HK-2 (cell line): Measurements from ENCODE around the gene STRADA.

Source experiments
- DNase-seq: peaks from one replicate; pipeline ENCODE4 v3.0.0-alpha.2; 2018; ENCODE audit not compliant: unreplicated experiment

Gene STRADA

GRCh38 chr17:63682981-63683380, 58.6 kb downstream of the STRADA start:
- DNase-seq = no peak

GRCh38 chr17:63682441-63682840, 59.2 kb downstream of the STRADA start:
- no peak for DNase-seq

- DNase-seq = no peak
Observed at GRCh38 chr17:63681530-63681929, 60.1 kb downstream of the STRADA start.

GRCh38 chr17:63680700-63681099, 60.9 kb downstream of the STRADA start:
- no peak for DNase-seq

- DNase-seq = no peak
Observed at GRCh38 chr17:63679214-63679613, 62.4 kb downstream of the STRADA start.

GRCh38 chr17:63676584-63676983, 65.0 kb downstream of the STRADA start:
- no peak for DNase-seq

- no peak for DNase-seq
Observed at GRCh38 chr17:63675607-63676546, 65.7 kb downstream of the STRADA start.

GRCh38 chr17:63675231-63675606, 66.4 kb downstream of the STRADA start:
- no peak for DNase-seq

GRCh38 chr17:63672856-63673255, 68.7 kb downstream of the STRADA start:
- DNase-seq = no peak

- DNase-seq = no peak
Observed at GRCh38 chr17:63665527-63666214, 75.9 kb downstream of the STRADA start.

- no peak for DNase-seq
Observed at GRCh38 chr17:63659850-63660249, 81.7 kb downstream of the STRADA start.

- no peak for DNase-seq
Observed at GRCh38 chr17:63658366-63658765, 83.2 kb downstream of the STRADA start.

GRCh38 chr17:63657786-63658185, 83.8 kb downstream of the STRADA start:
- DNase-seq = no peak

- no peak for DNase-seq
Observed at GRCh38 chr17:63653050-63653449, 88.5 kb downstream of the STRADA start.
